GM23338 (cell line): Measurements from ENCODE around the gene PTPRN2. TPM values are rescaled to one million over a fixed set of nuclear protein-coding genes. Genes with fewer than 3 reads are reported as not detected.

Source experiments
- ATAC-seq: fragments of 200-7000 bp; cut with Tn5 transposase; 3 replicates; pipeline ENCODE4 v1.9.1; 2020
- DNase-seq: peaks from one replicate; pipeline ENCODE4 v3.0.0-alpha.2; 2015; ENCODE audit warnings: low spot score
- H2AFZ ChIP-seq: fragments of 200-600 bp; sonication (generic); 2 replicates; pipeline ENCODE4 v1.8.0; 2016; ENCODE audit warnings: antibody characterized with exemption, mild to moderate bottlenecking, moderate library complexity
- H3F3A ChIP-seq: fragments of 200-600 bp; sonication (generic); replicated peaks from 2 replicates; pipeline ENCODE4 v1.8.0; 2017; ENCODE audit warnings: antibody characterized with exemption, mixed run types, low read depth
- H3K27ac ChIP-seq: fragments of 200-600 bp; sonication (generic); 2 replicates; pipeline ENCODE4 v1.6.1; 2016; ENCODE audit warnings: low read depth
- H3K27me3 ChIP-seq: fragments of 200-600 bp; sonication (generic); 2 replicates; pipeline ENCODE4 v1.8.0; 2016; ENCODE audit warnings: mild to moderate bottlenecking, mixed run types, moderate library complexity; ENCODE audit not compliant: insufficient read depth
- H3K36me3 ChIP-seq: fragments of 200-600 bp; sonication (generic); 2 replicates; pipeline ENCODE4 v1.8.0; 2016; ENCODE audit warnings: mild to moderate bottlenecking; ENCODE audit not compliant: insufficient read depth
- H3K4me1 ChIP-seq: fragments of 200-600 bp; sonication (generic); 2 replicates; pipeline ENCODE4 v1.8.0; 2016; ENCODE audit warnings: mild to moderate bottlenecking, moderate library complexity; ENCODE audit not compliant: insufficient read depth
- H3K4me2 ChIP-seq: fragments of 200-600 bp; sonication (generic); 2 replicates; pipeline ENCODE4 v1.7.1; 2017; ENCODE audit warnings: mixed run types
- H3K4me3 ChIP-seq: fragments of 200-600 bp; sonication (generic); 2 replicates; pipeline ENCODE4 v1.6.1; 2016; ENCODE audit warnings: mixed run types
- H3K79me2 ChIP-seq: fragments of 200-600 bp; sonication (generic); replicated peaks from 2 replicates; pipeline ENCODE4 v1.8.0; 2017; ENCODE audit warnings: mild to moderate bottlenecking; ENCODE audit not compliant: insufficient read depth
- H3K9me2 ChIP-seq: fragments of 200-600 bp; sonication (generic); 2 replicates; pipeline ENCODE4 v1.8.0; 2017; ENCODE audit not compliant: insufficient read depth
- H4K20me1 ChIP-seq: fragments of 200-600 bp; sonication (generic); replicated peaks from 2 replicates; pipeline ENCODE4 v1.8.0; 2017; ENCODE audit warnings: mild to moderate bottlenecking; ENCODE audit not compliant: insufficient read depth
- H3K27ac Mint-ChIP-seq: 2 replicates; pipeline ENCODE4 v1.8.0; 2020; ENCODE audit warnings: inconsistent platforms, mild to moderate bottlenecking, moderate library complexity, mixed read lengths
- H3K27me3 Mint-ChIP-seq: 3 replicates; pipeline ENCODE4 v1.8.0; 2022; ENCODE audit warnings: low read depth, mild to moderate bottlenecking, moderate library complexity, mixed read lengths, inconsistent platforms; ENCODE audit not compliant: insufficient read depth, poor library complexity
- H3K36me3 Mint-ChIP-seq: 3 replicates; pipeline ENCODE4 v1.8.0; 2021; ENCODE audit warnings: low read depth, mild to moderate bottlenecking, inconsistent platforms, moderate library complexity, mixed read lengths
- H3K4me1 Mint-ChIP-seq: 3 replicates; pipeline ENCODE4 v1.8.0; 2020; ENCODE audit warnings: mild to moderate bottlenecking, inconsistent platforms, mixed read lengths
- H3K4me3 Mint-ChIP-seq: 3 replicates; pipeline ENCODE4 v1.8.0; 2021; ENCODE audit warnings: moderate library complexity, mild to moderate bottlenecking, inconsistent platforms, mixed read lengths
- H3K9me3 Mint-ChIP-seq: 3 replicates; pipeline ENCODE4 v1.8.0; 2020; ENCODE audit warnings: moderate library complexity, mild to moderate bottlenecking, inconsistent platforms, mixed read lengths
- CREB1 ChIP-seq: fragments of 250-450 bp; sonication (Bioruptor Pico); IDR thresholded peaks from 2 replicates; pipeline ENCODE4 v1.5.0; 2020; ENCODE audit warnings: low read depth, mild to moderate bottlenecking, moderate library complexity
- CTCF ChIP-seq, 2 experiments: fragments of 200-600 bp in 1 of 2; sonication (generic) in 1 of 2; conservative IDR thresholded peaks; 2 replicates each; pipeline versions ENCODE4 v1.5.1 to v1.6.1; 2016 to 2017; ENCODE audit warnings: antibody characterized with exemption in 2 of 2, low read depth in 2 of 2, mild to moderate bottlenecking in 2 of 2, moderate library complexity in 1 of 2
- EZH2 ChIP-seq: fragments of 200-600 bp; sonication (generic); IDR thresholded peaks from one replicate; pipeline ENCODE4 v1.8.0; 2017; ENCODE audit warnings: antibody characterized with exemption, mild to moderate bottlenecking, low read depth; ENCODE audit not compliant: unreplicated experiment
- EZH2phosphoT487 ChIP-seq: fragments of 200-600 bp; sonication (generic); IDR thresholded peaks from one replicate; pipeline ENCODE4 v1.8.1; 2018; ENCODE audit warnings: antibody characterized with exemption; ENCODE audit not compliant: unreplicated experiment
- JUNB ChIP-seq: IDR thresholded peaks from one replicate; pipeline ENCODE4 v1.6.1; 2016; ENCODE audit warnings: antibody characterized with exemption; ENCODE audit not compliant: unreplicated experiment
- POLR2AphosphoS5 ChIP-seq: IDR thresholded peaks from 2 replicates; pipeline ENCODE4 v1.6.1; 2016; ENCODE audit warnings: antibody characterized with exemption, low read depth
- REST ChIP-seq: IDR thresholded peaks from one replicate; pipeline ENCODE4 v1.6.1; 2018; ENCODE audit warnings: antibody characterized with exemption; ENCODE audit not compliant: unreplicated experiment
- STAT1 ChIP-seq: IDR thresholded peaks from one replicate; pipeline ENCODE4 v1.6.1; 2016; ENCODE audit warnings: antibody characterized with exemption; ENCODE audit not compliant: unreplicated experiment
- ZNF114 ChIP-seq: fragments of 250-450 bp; sonication (Bioruptor Pico); IDR thresholded peaks from 2 replicates; pipeline ENCODE4 v1.5.0; 2020; ENCODE audit warnings: mild to moderate bottlenecking, moderate library complexity
- ZNF331 ChIP-seq: fragments of 250-450 bp; sonication (Bioruptor Pico); IDR thresholded peaks from 2 replicates; pipeline ENCODE4 v1.5.0; 2020; ENCODE audit warnings: low read depth, mild to moderate bottlenecking, moderate library complexity
- ZNF462 ChIP-seq: fragments of 250-450 bp; sonication (Bioruptor Pico); IDR thresholded peaks from 2 replicates; pipeline ENCODE4 v1.5.0; 2020; ENCODE audit warnings: mild to moderate bottlenecking, moderate library complexity
- polyA plus RNA-seq: library from polyadenylated mRNA; unstranded; fragments of >200 nt; fragmentation: Nextera tagmentation; extraction: Ambion mirVana; gene quantifications from 2 replicates; pipeline ENCODE4 v1.2.1, GENCODE V29; 2016
- total RNA-seq: library from RNA; depleted of rRNA; stranded (reverse); fragments of >200 nt; shearing (Covaris generic); gene quantifications from 2 replicates; pipeline ENCODE4 v1.2.3, GENCODE V29; 2014

The PTPRN2 gene
- total and polyA plus RNA-seq, 2 experiments from 2014 or later = 0.87 to 4.0 TPM

GRCh38 chr7:157580324-157580723, 1007.3 kb downstream of the PTPRN2 start:
- no peak for TF ChIP-seq POLR2AphosphoS5
- no peak for TF ChIP-seq JUNB
- TF ChIP-seq ZNF114 (CRISPR knock-in tag) = no peak
- TF ChIP-seq CTCF (conservative IDR thresholded peaks at IDR 0.05; ENCODE audit: low read depth in 2 of 2) = no peak
- TF ChIP-seq REST = no peak
- no peak for TF ChIP-seq EZH2
- TF ChIP-seq ZNF462 (CRISPR knock-in tag) = no peak
- TF ChIP-seq EZH2phosphoT487 = no peak
- no peak for TF ChIP-seq CREB1 (CRISPR knock-in tag)
- no peak for TF ChIP-seq ZNF331 (CRISPR knock-in tag)
- TF ChIP-seq STAT1 = no peak
- H3K27me3 ChIP-seq = no peaks in the 10 kb centered on the region
- peaks cover 92% of the 10 kb centered on the region for H3K9me3 Mint-ChIP-seq

More at GRCh38 chr7:157580324-157580723, 1007.3 kb downstream of the PTPRN2 start:
- H3K36me3 ChIP-seq = no peaks in the 10 kb centered on the region; the same call in 1 of the 2 replicates
- H4K20me1 ChIP-seq = no peaks in the 10 kb centered on the region
- ATAC-seq (no peak), DNase-seq (no peak)
- no peaks in the 10 kb centered on the region for H3K4me1 ChIP-seq
- no peak overlapping the region for H3K4me2 ChIP-seq
- no peak overlapping the region for H3K27ac ChIP-seq
- Mint-ChIP-seq H3K4me3 (no peak overlapping the region), H3K27ac (no peak overlapping the region), H3K4me1 (no peaks in the 10 kb centered on the region; the same call in 2 of the 3 replicates), H3K27me3 (peaks cover 9% of the 10 kb centered on the region), H3K36me3 (peaks cover 41% of the 10 kb centered on the region)
- no peak overlapping the region for H2AFZ ChIP-seq
- H3K9me2 ChIP-seq = no peaks in the 10 kb centered on the region
- H3F3A ChIP-seq = no peaks in the 10 kb centered on the region
- no peak overlapping the region for H3K4me3 ChIP-seq
- H3K79me2 ChIP-seq = no peaks in the 10 kb centered on the region
